ENCODE data around the gene SLC9A7.

SLC9A7 gene

DNA sequence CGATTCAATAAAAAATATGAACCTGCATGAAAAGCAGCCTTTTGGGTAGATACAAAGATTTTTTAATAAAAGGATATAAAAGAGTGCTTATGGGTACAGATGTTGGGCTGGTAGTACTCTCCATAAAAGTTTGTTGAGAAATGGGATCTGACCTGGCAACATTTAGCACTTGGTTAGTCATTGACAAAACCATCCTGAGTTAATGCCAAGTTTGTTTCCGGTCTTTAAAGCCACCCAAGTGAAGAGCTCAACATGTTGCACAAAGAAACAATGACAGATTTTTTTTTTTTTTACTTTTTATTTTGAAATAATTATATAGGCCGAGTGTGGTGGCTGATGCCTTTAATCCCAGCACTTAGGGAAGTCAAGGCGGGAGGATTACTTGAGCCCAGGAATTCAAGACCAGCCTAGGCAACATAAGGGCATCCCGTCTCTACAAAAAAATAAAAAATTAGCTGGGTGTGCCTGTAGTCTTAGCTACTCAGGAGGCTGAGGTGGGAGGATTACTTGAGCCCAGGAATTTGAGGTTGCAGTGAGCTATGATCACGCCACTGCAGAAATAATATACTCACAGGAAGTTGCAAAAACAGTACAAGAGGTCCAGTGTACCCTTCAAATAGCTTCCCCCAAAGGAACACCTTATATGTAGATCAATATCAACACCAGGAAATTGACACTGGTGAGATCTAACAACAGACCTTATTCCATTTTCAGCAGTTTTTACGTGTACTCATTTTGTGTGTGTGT lies 168.8 kb downstream of the SLC9A7 start:
- no peak for FAIRE-seq
- TF ChIP-seq POLR2A (IDR thresholded peaks at IDR 0.05; ENCODE audit: low read depth, low read length) (no peak), TAF1 (IDR thresholded peaks at IDR 0.05; ENCODE audit: borderline replicate concordance, low read depth, low read length) (no peak), POLR2AphosphoS5 (IDR thresholded peaks at IDR 0.05; ENCODE audit: low read depth, low read length) (no peak)
- DNase-seq (ENCODE audit: insufficient read length): no peak

DNA sequence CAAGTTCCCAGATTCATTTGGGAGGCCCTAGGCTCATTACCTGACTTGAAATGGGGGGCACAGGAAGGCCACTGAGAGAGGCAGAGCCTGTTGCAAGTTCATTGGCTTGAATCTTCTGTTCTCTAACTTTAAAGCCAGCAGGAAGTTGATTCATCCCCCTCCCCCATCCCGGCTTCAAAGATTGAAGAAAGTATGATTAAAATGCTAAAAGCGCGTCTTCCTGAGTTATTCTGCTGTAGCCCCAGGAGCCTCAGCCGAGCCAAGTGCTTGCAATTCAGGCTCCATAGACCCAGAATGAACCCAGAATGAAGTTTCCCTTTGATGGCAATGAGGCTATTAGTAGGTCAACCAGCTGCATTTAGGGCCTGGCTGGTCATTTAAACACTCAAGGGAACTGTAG lies 170.7 kb downstream of the SLC9A7 start:
- FAIRE-seq: no peak
- TF ChIP-seq POLR2A (IDR thresholded peaks at IDR 0.05; ENCODE audit: low read depth, low read length) (no peak), POLR2AphosphoS5 (IDR thresholded peaks at IDR 0.05; ENCODE audit: low read depth, low read length) (no peak), TAF1 (IDR thresholded peaks at IDR 0.05; ENCODE audit: borderline replicate concordance, low read depth, low read length) (no peak)

DNA sequence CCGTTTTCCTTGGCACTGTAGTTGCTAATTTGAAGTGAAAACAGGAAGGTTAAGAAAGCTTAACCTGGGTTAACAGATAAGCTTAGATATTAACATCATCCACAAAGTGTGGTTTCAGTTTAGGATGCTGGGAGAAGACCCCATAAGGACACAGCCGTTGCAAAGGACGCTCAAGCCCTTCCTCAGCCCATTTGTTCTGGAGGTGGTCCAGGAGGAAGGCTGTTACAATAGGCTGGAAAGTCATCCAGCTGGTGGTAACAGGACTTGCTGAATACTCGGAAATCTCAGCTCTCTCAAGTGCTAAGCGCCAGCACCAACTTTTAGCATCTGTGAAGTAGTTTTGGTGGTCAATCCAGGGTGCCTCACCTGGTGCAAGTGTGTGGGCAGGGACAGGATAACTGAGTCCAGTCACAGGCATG lies 171.2 kb downstream of the SLC9A7 start:
- peak; percentile 66 for FAIRE-seq
- TF ChIP-seq TAF1 (IDR thresholded peaks at IDR 0.05; ENCODE audit: borderline replicate concordance, low read depth, low read length) (no peak), POLR2AphosphoS5 (IDR thresholded peaks at IDR 0.05; ENCODE audit: low read depth, low read length) (no peak), POLR2A (IDR thresholded peaks at IDR 0.05; ENCODE audit: low read depth, low read length) (no peak)
- no peak for DNase-seq (ENCODE audit: insufficient read length)

More for the DNA sequence above, 170.7 kb downstream of the SLC9A7 start:
- DNase-seq (ENCODE audit: insufficient read length): no peak

- DNase-seq (ENCODE audit: insufficient read length): no peak
- TF ChIP-seq POLR2AphosphoS5 (IDR thresholded peaks at IDR 0.05; ENCODE audit: low read depth, low read length): no peak
- TF ChIP-seq TAF1 (IDR thresholded peaks at IDR 0.05; ENCODE audit: borderline replicate concordance, low read depth, low read length): no peak
- no peak for TF ChIP-seq POLR2A (IDR thresholded peaks at IDR 0.05; ENCODE audit: low read depth, low read length)
- FAIRE-seq: peak; percentile 67
Observed at GRCh38 chrX:46587158-46587557, 171.8 kb downstream of the SLC9A7 start.

- no peak for DNase-seq (ENCODE audit: insufficient read length)
- FAIRE-seq: no peak
- TF ChIP-seq POLR2A (IDR thresholded peaks at IDR 0.05; ENCODE audit: low read depth, low read length) (no peak), POLR2AphosphoS5 (IDR thresholded peaks at IDR 0.05; ENCODE audit: low read depth, low read length) (no peak), TAF1 (IDR thresholded peaks at IDR 0.05; ENCODE audit: borderline replicate concordance, low read depth, low read length) (no peak)
Observed at GRCh38 chrX:46584736-46585135, 174.2 kb downstream of the SLC9A7 start.

DNA sequence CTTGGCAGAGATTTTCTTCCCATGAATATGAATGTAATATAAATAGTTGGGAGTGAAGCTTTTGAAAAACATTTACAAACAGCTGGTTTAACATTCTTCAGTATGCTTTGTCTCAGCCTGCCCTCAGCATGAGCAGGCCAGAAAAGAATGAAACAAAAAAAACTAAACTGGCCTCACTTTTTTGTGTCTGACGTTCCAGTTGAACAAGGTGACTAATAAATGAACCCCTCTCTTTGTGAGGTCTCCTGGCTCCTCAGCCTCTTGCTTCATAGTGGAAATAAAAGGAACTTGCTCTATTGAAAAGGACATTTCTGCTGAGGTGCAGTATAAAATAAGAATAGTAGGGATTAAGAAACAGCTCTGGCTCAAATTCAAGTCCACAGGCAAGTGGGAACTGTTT lies 176.0 kb downstream of the SLC9A7 start:
- no peak for FAIRE-seq
- TF ChIP-seq POLR2AphosphoS5 (IDR thresholded peaks at IDR 0.05; ENCODE audit: low read depth, low read length) (no peak), TAF1 (IDR thresholded peaks at IDR 0.05; ENCODE audit: borderline replicate concordance, low read depth, low read length) (no peak), POLR2A (IDR thresholded peaks at IDR 0.05; ENCODE audit: low read depth, low read length) (no peak)
- DNase-seq (ENCODE audit: insufficient read length): no peak

- FAIRE-seq: no peak
- TF ChIP-seq TAF1 (IDR thresholded peaks at IDR 0.05; ENCODE audit: borderline replicate concordance, low read depth, low read length) (no peak), POLR2A (IDR thresholded peaks at IDR 0.05; ENCODE audit: low read depth, low read length) (no peak), POLR2AphosphoS5 (IDR thresholded peaks at IDR 0.05; ENCODE audit: low read depth, low read length) (no peak)
- DNase-seq (ENCODE audit: insufficient read length): no peak
Observed at GRCh38 chrX:46582325-46582724, 176.6 kb downstream of the SLC9A7 start.

DNA sequence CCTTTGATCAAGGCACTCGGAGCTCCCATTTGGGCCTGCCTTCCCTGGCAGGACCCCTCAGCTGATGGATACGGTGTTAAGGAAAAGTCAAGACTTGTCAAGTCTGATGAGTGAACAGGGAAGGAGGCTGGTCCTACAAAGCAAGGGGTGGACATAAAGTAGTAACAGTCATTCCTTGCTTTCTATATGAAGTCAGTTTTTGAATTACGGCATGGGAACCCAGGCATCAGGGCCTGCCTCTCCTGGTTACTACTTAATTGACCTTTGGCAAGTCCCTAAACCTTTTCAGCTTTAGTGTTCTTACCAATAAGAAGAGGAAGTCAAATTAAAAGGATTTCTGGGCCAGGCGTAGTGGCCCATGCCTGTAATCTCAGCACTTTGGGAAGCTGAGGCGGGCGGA lies 178.3 kb downstream of the SLC9A7 start:
- TF ChIP-seq POLR2A (IDR thresholded peaks at IDR 0.05; ENCODE audit: low read depth, low read length) (no peak), TAF1 (IDR thresholded peaks at IDR 0.05; ENCODE audit: borderline replicate concordance, low read depth, low read length) (no peak), POLR2AphosphoS5 (IDR thresholded peaks at IDR 0.05; ENCODE audit: low read depth, low read length) (no peak)
- no peak for FAIRE-seq
- no peak for DNase-seq (ENCODE audit: insufficient read length)

- FAIRE-seq (no peak), DNase-seq (ENCODE audit: insufficient read length) (no peak)
- TF ChIP-seq POLR2AphosphoS5 (IDR thresholded peaks at IDR 0.05; ENCODE audit: low read depth, low read length) (no peak), TAF1 (IDR thresholded peaks at IDR 0.05; ENCODE audit: borderline replicate concordance, low read depth, low read length) (no peak), POLR2A (IDR thresholded peaks at IDR 0.05; ENCODE audit: low read depth, low read length) (no peak)
Observed at GRCh38 chrX:46579250-46579649, 179.7 kb downstream of the SLC9A7 start.

GRCh38 chrX:46577221-46578005 lies 181.5 kb downstream of the SLC9A7 start:
- TF ChIP-seq POLR2A (IDR thresholded peaks at IDR 0.05; ENCODE audit: low read depth, low read length): no peak
- TF ChIP-seq POLR2AphosphoS5 (IDR thresholded peaks at IDR 0.05; ENCODE audit: low read depth, low read length): no peak
- no peak for TF ChIP-seq TAF1 (IDR thresholded peaks at IDR 0.05; ENCODE audit: borderline replicate concordance, low read depth, low read length)
- FAIRE-seq (peak; percentile 5), DNase-seq (ENCODE audit: insufficient read length) (no peak)

GRCh38 chrX:46576458-46576857 lies 182.5 kb downstream of the SLC9A7 start:
- TF ChIP-seq POLR2AphosphoS5 (IDR thresholded peaks at IDR 0.05; ENCODE audit: low read depth, low read length): no peak
- TF ChIP-seq POLR2A (IDR thresholded peaks at IDR 0.05; ENCODE audit: low read depth, low read length): no peak
- TF ChIP-seq TAF1 (IDR thresholded peaks at IDR 0.05; ENCODE audit: borderline replicate concordance, low read depth, low read length): no peak
- DNase-seq (ENCODE audit: insufficient read length): no peak
- no peak for FAIRE-seq

DNA sequence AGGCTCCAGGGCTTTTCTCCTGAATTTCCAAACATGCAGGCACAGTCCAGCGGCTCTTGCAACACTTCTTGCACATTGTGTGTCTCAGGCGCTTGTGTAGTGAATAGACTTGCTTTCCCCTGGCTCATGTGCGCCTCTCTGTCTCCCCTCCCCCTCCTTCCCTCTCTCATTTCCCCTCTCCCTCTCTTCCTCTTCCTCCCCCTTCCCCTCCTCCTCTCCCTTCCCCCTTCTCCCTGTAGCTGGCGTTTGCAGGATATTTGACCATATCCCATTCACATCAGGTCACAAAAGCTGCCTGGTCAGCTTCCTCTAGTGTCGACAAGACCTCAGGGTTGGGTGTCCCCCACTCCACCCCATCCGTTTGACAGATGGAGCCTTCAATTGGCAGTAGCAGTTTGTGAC lies 182.9 kb downstream of the SLC9A7 start:
- DNase-seq (ENCODE audit: insufficient read length) (no peak), FAIRE-seq (no peak)
- TF ChIP-seq TAF1 (IDR thresholded peaks at IDR 0.05; ENCODE audit: borderline replicate concordance, low read depth, low read length): no peak
- no peak for TF ChIP-seq POLR2A (IDR thresholded peaks at IDR 0.05; ENCODE audit: low read depth, low read length)
- TF ChIP-seq POLR2AphosphoS5 (IDR thresholded peaks at IDR 0.05; ENCODE audit: low read depth, low read length): no peak
